Effector memory CD8-positive, alpha-beta T cell (primary cell): ENCODE results near the gene ANKLE2.

Source experiments
- ATAC-seq: fragments of 150-1000 bp; cut with Tn5 transposase; replicated peaks from 2 replicates; pipeline ENCODE4 v1.10.0; 2021; ENCODE audit warnings: mild to moderate bottlenecking, moderate library complexity
- DNase-seq, 3 experiments: peaks; one replicate each; pipeline ENCODE4 v3.0.0; 2021
- H3K27ac Mint-ChIP-seq, 2 donors: one replicate each; pipeline ENCODE4 v1.8.0; 2022; ENCODE audit warnings: mild to moderate bottlenecking in 2 of 2, mixed read lengths in 2 of 2, moderate library complexity in 2 of 2
- H3K27me3 Mint-ChIP-seq, 2 donors: one replicate each; pipeline ENCODE4 v1.8.0; 2022; ENCODE audit warnings: mixed read lengths in 2 of 2
- H3K36me3 Mint-ChIP-seq: one replicate; pipeline ENCODE4 v1.8.0; 2022; ENCODE audit warnings: mild to moderate bottlenecking, moderate library complexity, mixed read lengths; ENCODE audit not compliant: insufficient read depth
- H3K4me1 Mint-ChIP-seq, 2 donors: one replicate each; pipeline ENCODE4 v1.8.0; 2022; ENCODE audit warnings: low read depth in 2 of 2, mixed read lengths in 2 of 2
- H3K4me3 Mint-ChIP-seq, 2 donors: one replicate each; pipeline ENCODE4 v1.8.0; 2022; ENCODE audit warnings: mild to moderate bottlenecking in 2 of 2, mixed read lengths in 2 of 2, moderate library complexity in 2 of 2
- H3K9me3 Mint-ChIP-seq, 2 donors: one replicate each; pipeline ENCODE4 v1.8.0; 2022; ENCODE audit warnings: mixed read lengths in 2 of 2

ANKLE2 gene

DNA sequence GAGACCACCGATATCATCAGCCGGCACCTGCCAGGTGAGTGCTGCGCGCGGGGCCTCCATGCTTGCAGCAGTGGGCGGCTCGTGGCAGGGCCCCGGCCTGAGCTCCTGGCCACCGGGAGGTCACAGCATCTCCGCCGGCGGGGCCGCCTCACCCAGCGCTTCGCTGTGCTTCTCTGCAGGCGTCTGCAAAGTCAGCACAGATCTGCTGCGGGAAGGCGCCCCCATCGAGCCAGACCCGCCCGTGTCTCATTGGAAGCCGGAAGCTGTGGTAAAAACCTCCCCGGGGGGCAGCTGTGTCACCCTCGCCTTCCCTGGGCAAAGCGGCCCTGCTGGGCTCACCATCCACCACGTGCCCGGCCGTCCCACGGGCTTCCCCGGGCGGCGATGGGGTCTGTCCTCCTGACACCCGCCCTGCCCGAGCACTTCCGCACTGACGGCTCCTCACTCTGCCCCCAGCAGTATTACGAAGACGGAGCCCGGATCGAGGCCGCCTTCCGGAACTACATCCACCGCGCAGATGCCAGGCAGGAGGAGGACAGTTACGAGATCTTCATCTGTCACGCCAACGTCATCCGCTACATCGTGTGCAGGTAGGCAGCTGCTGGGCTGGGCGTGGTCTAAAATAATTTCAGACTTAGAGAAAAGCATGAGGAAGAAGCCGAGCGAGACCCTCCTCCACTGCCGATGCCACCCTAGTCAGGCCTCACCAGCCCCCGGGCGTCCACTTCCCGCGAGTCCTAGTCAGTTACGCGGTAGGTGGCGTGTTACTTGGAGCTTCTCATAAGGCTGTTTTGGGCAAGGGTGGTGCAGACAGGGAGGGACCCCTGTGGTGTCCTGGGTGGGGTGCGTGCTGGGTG lies 43.9 kb downstream of the ANKLE2 start:
- Mint-ChIP-seq H3K27me3 (no peaks in the 10 kb centered on the region), H3K9me3 (no peaks in the 10 kb centered on the region), H3K4me3 (no peak overlapping the region), H3K36me3 (peaks cover 47% of the 10 kb centered on the region), H3K4me1 (peaks cover 5 to 12% of the 10 kb centered on the region in 2 donors), H3K27ac (no peak overlapping the region)
- ATAC-seq, result no peak
- no peak for DNase-seq

DNA sequence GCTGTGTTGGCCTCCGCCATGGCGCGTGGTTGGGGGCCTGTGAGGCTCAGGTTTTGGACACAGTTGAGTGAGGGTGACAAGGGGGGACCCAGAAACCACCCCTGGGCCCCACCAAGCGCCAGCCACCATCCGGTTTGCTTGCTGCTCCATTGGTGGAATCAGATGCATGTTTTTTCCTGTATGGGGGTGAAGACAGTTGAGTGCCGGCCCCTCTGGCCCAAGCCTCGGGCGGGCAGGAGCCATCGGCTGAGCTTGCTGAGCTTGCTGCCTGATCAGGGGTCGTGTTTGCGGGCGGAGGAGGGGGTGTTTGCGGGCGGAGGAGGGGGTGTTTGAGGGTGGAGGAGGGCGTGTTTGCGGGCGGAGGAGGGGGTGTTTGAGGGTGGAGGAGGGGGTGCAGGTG lies 44.6 kb downstream of the ANKLE2 start:
- Mint-ChIP-seq H3K9me3 (no peaks in the 10 kb centered on the region), H3K4me3 (no peak overlapping the region), H3K27me3 (no peaks in the 10 kb centered on the region), H3K4me1 (peaks cover 10 to 16% of the 10 kb centered on the region in 2 donors), H3K36me3 (peaks cover 39% of the 10 kb centered on the region), H3K27ac (no peak overlapping the region)
- DNase-seq (no peak), ATAC-seq (no peak)

DNA sequence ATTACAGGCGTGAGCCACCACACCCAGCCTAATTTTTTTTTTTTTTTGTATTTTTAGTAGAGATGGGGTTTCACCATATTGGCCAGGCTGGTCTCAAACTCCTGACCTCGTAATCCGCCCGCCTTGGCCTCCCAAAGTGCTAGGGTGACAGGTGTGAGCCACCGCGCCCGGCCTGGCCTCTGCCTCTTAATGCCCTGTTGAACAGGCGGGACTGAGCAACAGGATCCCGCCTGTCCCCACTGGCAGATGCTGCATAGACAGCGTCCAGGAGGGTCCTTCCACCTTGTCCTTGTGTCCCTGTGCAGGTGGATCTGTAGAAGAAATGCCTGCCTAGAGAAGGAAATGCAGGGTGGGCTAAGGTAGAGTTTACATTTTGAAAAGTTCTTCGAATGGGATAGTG lies 45.3 kb downstream of the ANKLE2 start:
- no peak for ATAC-seq
- Mint-ChIP-seq H3K9me3 (no peaks in the 10 kb centered on the region), H3K4me3 (no peak overlapping the region), H3K4me1 (peaks cover 10 to 16% of the 10 kb centered on the region in 2 donors), H3K27me3 (no peaks in the 10 kb centered on the region), H3K27ac (no peak overlapping the region), H3K36me3 (peaks cover 40% of the 10 kb centered on the region)
- DNase-seq, result no peak

DNA sequence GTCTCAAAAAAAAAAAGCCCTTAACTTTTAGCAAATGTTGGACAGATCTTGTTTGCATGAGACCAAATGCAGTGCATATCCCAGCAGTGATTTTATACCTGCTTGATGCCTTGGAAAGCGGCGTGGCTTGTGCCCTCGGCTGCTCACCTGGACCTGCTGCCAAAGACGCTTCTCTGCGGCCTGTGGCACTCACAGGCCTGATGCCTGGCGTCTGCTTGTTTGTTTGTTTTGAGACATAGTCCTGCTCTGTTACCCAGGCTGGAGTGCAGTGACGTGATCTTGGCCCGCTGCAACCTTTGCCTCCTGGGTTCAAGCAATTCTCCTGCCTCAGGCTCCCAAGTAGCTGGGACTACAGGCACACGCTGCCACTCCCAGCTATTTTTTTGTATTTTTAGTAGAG lies 45.8 kb downstream of the ANKLE2 start:
- ATAC-seq (no peak), DNase-seq (no peak)
- no peak overlapping the region for H3K4me3 Mint-ChIP-seq
- no peaks in the 10 kb centered on the region for H3K27me3 Mint-ChIP-seq
- H3K4me1 Mint-ChIP-seq, result peaks cover 10 to 16% of the 10 kb centered on the region in 2 donors
- no peaks in the 10 kb centered on the region for H3K9me3 Mint-ChIP-seq
- peaks cover 40% of the 10 kb centered on the region for H3K36me3 Mint-ChIP-seq
- H3K27ac Mint-ChIP-seq, result no peak overlapping the region

DNA sequence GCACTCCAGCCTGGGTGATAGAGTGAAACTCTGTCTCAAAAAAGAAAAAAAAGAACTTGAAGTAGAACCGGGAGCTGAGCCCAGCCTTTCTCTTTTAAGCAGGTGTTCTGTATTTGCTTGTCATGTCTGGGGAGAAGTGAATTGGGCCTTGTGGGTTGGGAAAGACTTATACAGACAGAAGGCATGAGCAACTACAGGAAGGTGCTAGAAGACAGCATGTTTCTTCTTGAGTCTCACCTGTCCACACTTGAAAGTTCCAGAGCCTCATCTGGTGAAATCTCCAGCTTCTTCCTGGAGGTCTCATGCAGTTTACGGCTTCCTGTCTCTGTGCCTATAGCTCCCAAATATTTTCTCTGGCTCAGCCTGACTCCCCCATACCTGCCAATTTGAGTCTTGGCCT lies 48.5 kb downstream of the ANKLE2 start:
- H3K4me3 Mint-ChIP-seq, result no peak overlapping the region
- peaks cover 15 to 18% of the 10 kb centered on the region in 2 donors for H3K4me1 Mint-ChIP-seq
- no peaks in the 10 kb centered on the region for H3K27me3 Mint-ChIP-seq
- peaks cover 0 to 3% of the 10 kb centered on the region in 2 donors for H3K9me3 Mint-ChIP-seq
- no peak for ATAC-seq
- peaks cover 28% of the 10 kb centered on the region for H3K36me3 Mint-ChIP-seq
- DNase-seq, result no peak
- H3K27ac Mint-ChIP-seq, result peak overlapping the region in 1 of 2 donors; percentile 51

DNA sequence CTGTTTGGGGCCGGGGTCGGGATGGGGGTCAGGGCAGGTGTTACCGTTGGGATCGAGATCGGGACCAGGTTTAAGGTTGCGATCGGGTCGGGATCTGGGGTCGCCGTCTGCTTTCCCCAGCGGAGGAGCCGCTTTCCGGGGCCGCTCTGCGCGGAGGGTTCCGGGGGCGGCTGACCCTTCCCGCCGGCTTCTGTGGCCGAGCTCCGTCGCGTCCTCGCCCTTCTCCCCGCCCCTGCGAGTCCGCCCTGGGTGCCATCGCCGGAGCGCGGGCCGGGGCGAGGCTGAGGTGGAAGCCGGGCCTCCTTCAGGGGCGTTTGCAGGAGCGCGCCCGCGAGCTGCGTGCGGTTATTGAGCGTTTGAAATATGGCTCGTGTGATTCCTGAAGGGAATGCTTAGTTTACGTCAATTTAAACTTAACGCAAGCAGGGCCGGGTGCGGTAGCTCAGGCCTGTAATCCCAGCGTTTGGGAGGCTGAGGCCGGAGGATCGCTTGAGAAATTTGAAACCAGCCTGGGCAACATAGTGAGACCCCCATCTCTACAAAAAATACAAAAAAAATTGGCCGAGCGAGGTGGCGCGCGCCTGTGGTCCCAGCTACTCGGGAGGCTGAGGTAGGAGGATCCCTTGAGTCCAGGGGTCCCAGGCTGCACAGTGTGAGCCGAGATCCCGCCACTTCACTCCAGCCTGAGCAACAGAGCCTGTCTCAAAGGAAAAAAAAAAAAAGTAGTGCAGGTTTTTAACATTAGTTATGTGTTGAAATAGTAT lies 50.4 kb downstream of the ANKLE2 start:
- no peaks in the 10 kb centered on the region for H3K27me3 Mint-ChIP-seq
- peak overlapping the region; percentile 19 to 20 for H3K27ac Mint-ChIP-seq
- H3K4me1 Mint-ChIP-seq, result peaks cover 15 to 18% of the 10 kb centered on the region in 2 donors
- H3K9me3 Mint-ChIP-seq, result peaks cover 0 to 3% of the 10 kb centered on the region in 2 donors
- peak in 2 of 3 experiments; percentile 13 to 15 for DNase-seq
- H3K36me3 Mint-ChIP-seq, result peaks cover 28% of the 10 kb centered on the region
- peak; percentile 3 for ATAC-seq
- H3K4me3 Mint-ChIP-seq, result peak overlapping the region; percentile 88 to 92

DNA sequence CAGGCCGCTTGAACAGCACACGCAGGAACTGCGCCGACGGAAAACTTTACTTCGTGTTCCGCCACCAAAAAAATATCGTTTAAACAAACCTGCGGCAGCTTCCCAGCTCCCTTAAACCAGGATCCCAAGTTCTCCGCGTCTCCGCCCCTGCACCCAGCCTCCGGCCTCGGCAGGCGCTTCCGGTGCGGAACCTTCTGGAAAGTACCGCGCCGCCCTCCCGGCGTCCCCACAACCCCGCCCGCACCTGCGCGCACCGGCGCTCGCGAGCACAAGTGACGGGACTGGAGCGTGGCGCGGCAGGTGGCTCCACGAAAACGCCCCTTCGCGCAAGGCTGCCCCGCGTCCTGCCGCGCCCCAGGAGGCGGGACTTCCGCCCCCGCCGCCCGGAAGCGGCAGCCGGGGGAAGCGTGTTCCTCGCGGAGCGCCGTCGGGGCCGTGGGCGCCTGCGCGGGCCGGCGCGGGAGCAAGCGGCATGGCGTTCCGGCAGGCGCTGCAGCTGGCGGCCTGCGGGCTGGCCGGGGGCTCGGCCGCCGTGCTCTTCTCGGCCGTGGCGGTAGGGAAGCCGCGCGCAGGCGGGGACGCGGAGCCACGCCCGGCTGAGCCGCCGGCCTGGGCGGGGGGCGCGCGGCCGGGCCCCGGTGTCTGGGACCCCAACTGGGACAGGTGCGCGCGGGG lies 51.1 kb downstream of the ANKLE2 start, which contains the start of gene PGAM5:
Gene PGAM5 (plus strand): TSS at position 438 of the 675 bp plus-strand sequence. CDS start 35 bp downstream, at position 473.
- Mint-ChIP-seq H3K9me3 (peaks cover 0 to 3% of the 10 kb centered on the region in 2 donors), H3K27me3 (no peaks in the 10 kb centered on the region), H3K4me3 (peak within 1 kb of the TSS; percentile 88 to 92), H3K36me3 (peaks cover 28% of the 10 kb centered on the region), H3K4me1 (peaks cover 15 to 18% of the 10 kb centered on the region in 2 donors), H3K27ac (peak within 1 kb of the TSS; percentile 92 to 93)
- DNase-seq, result peak; percentile 87 to 91 (median 89)
- peak; percentile 94 for ATAC-seq

DNA sequence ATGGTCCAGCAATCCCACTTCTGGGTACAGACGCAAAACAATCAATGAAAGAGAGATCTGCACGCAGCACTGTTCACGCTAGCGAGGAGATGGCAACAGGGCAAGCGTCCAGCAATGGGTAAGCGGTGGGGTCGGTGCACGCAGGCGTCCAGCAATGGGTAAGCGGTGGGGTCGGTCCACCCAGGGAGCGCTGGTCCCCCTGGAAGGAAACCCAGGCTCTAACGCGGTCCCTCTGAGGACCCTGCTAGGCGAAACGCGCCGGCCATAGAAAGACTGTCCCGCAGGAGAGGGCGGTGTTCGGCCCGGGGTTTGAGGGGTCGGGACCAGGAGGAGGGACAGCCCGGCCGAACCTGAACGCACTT lies 51.6 kb downstream of the ANKLE2 start:
- peak overlapping the region; percentile 92 to 93 for H3K27ac Mint-ChIP-seq
- H3K9me3 Mint-ChIP-seq, result peaks cover 0 to 3% of the 10 kb centered on the region in 2 donors
- peaks cover 28% of the 10 kb centered on the region for H3K36me3 Mint-ChIP-seq
- peak overlapping the region; percentile 88 to 92 for H3K4me3 Mint-ChIP-seq
- no peak for ATAC-seq
- peaks cover 15 to 18% of the 10 kb centered on the region in 2 donors for H3K4me1 Mint-ChIP-seq
- H3K27me3 Mint-ChIP-seq, result no peaks in the 10 kb centered on the region
- peak in 1 of 3 experiments; percentile 9 for DNase-seq

DNA sequence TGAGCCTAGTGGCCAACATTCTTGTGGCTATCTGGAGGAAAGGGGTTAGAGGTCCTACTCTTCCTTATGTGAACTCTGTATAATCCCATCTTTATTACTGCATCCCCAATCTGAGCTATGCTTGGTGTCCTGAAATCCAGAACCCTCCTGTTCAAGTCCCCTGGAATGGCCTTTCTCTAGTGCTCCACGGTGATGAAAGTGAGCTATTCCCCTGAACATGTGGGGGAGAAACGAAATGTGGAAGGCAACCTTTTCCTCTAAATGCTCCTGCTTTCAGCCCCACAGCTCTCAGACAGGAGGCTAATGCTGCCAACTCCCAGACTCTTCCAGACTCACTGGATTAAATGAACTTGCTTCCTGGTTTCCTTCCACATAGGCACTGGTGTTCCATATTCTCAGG lies 53.5 kb downstream of the ANKLE2 start:
- Mint-ChIP-seq H3K36me3 (peaks cover 16% of the 10 kb centered on the region), H3K4me1 (peaks cover 9 to 10% of the 10 kb centered on the region in 2 donors), H3K4me3 (no peak overlapping the region), H3K27me3 (no peaks in the 10 kb centered on the region), H3K27ac (peak overlapping the region in 1 of 2 donors; percentile 92), H3K9me3 (peaks cover 0 to 3% of the 10 kb centered on the region in 2 donors)
- DNase-seq (no peak), ATAC-seq (no peak)

DNA sequence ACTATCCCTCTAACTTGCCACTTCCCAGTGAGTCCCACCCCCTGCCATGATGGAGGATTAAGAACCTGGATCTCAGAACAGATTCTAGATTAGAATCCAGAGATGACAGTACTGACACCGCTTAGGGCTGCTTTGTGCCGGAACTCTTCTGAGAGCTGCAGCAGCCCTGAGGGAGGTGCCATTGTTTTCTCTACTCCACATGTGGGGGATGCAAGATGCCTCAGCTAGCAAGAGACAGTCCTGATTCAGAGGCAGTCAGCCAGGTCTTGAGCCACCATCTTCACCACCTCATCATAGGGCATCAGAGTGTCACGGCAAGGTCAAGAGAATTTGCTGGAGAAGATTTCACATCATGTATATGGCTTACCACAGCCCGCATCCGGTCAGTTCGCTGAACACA lies 54.4 kb downstream of the ANKLE2 start:
- H3K4me3 Mint-ChIP-seq, result no peak overlapping the region
- H3K27ac Mint-ChIP-seq, result no peak overlapping the region
- peaks cover 16% of the 10 kb centered on the region for H3K36me3 Mint-ChIP-seq

DNA sequence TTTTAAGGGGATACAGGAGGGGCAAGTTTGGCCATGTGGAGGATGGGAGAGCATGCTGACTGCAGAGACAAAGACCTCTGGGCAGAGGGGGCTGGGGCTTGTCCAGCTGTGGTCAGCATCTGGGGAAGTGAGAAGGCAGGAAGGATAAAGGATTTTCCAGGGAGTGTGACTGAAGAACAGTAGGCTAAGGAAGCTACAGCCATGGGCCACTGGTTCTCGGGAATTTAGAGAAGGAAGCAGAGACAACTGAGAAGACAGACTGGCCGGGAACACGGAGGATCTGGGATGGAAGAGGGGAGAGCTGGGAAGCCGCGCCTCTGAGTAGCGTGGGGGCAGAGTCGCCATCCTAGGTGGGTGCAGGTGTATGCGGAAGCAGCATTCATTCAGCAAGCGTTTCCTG lies 58.0 kb downstream of the ANKLE2 start:
- ATAC-seq (no peak), DNase-seq (no peak)
- Mint-ChIP-seq H3K4me1 (no peaks in the 10 kb centered on the region), H3K36me3 (peaks cover 3% of the 10 kb centered on the region), H3K27ac (no peak overlapping the region), H3K27me3 (no peaks in the 10 kb centered on the region), H3K9me3 (peaks cover 0 to 3% of the 10 kb centered on the region in 2 donors), H3K4me3 (no peak overlapping the region)

More for the DNA sequence above, 54.4 kb downstream of the ANKLE2 start:
- no peaks in the 10 kb centered on the region for H3K27me3 Mint-ChIP-seq
- peaks cover 0 to 3% of the 10 kb centered on the region in 2 donors for H3K9me3 Mint-ChIP-seq
- DNase-seq, result no peak
- no peak for ATAC-seq
- H3K4me1 Mint-ChIP-seq, result peaks cover 6 to 7% of the 10 kb centered on the region in 2 donors

DNA sequence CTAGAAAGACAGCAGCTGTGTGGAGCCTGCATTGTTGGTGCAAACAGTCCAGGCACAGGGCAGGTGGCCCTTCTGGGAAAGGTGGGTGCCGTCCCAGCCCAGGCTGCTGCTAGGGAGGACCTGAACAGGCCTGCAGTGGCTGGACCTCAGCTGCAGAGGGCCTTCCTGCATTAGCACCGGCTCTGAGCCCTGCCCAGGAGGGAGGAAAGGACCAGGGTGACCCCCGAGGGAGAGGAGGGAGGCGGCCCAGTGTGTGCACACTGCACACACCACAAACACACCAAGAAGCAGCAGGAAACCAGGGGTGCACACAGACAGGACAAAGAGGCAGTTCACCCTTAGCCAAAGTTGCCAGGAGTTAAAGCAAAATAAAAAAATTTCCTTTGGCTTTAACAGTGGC lies 59.0 kb downstream of the ANKLE2 start:
- ATAC-seq (no peak), DNase-seq (no peak)
- Mint-ChIP-seq H3K4me1 (no peaks in the 10 kb centered on the region), H3K36me3 (peaks cover 7% of the 10 kb centered on the region), H3K27ac (no peak overlapping the region), H3K27me3 (no peaks in the 10 kb centered on the region), H3K9me3 (no peaks in the 10 kb centered on the region), H3K4me3 (no peak overlapping the region)

DNA sequence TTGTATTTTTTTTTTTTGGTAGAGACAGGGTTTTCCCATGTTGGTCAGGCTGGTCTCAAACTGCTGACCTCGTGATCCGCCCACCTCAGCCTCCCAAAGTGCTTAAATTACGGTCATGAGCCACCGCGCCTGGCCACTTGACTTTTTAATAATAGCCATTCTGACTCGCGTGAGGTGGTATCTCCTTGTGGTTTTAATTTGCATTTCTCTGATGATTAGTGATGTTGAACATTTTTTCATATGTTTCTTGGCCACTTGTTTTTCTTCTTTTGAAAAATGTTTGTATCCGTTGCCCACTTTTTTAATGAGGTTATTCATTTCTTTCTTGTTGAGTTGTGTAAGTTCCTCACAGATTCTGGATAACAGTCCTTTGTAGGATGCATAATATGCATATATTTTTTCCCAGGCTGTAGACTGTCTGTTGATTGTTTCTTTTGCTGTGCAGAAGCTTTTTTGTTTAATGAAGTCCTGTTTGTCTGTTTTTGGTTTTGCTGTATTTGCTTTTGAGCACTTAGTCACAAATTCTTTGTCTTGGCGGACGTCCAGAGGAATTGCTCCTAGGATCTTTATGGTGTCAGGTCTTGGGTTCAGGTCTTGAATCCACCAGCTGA lies 61.3 kb downstream of the ANKLE2 start:
- Mint-ChIP-seq H3K4me1 (no peaks in the 10 kb centered on the region), H3K36me3 (peaks cover 7% of the 10 kb centered on the region), H3K4me3 (no peak overlapping the region), H3K9me3 (no peaks in the 10 kb centered on the region), H3K27me3 (no peaks in the 10 kb centered on the region), H3K27ac (no peak overlapping the region)
- DNase-seq (no peak), ATAC-seq (no peak)
